GM18499 (cell line): Measurements from ENCODE around the gene PPIG.
"Not testable (repeated sequence)": the region's sequence is repeated elsewhere in the genome, so short reads cannot be mapped to it uniquely, and the experiment has no call there.

Experiments
- ATAC-seq: cut with Tn5 transposase; IDR thresholded peaks from one replicate; pipeline ENCODE4 v1.9.1; 2021; ENCODE audit warnings: moderate number of reproducible peaks; ENCODE audit not compliant: insufficient read depth, unreplicated experiment

The PPIG gene

DNA sequence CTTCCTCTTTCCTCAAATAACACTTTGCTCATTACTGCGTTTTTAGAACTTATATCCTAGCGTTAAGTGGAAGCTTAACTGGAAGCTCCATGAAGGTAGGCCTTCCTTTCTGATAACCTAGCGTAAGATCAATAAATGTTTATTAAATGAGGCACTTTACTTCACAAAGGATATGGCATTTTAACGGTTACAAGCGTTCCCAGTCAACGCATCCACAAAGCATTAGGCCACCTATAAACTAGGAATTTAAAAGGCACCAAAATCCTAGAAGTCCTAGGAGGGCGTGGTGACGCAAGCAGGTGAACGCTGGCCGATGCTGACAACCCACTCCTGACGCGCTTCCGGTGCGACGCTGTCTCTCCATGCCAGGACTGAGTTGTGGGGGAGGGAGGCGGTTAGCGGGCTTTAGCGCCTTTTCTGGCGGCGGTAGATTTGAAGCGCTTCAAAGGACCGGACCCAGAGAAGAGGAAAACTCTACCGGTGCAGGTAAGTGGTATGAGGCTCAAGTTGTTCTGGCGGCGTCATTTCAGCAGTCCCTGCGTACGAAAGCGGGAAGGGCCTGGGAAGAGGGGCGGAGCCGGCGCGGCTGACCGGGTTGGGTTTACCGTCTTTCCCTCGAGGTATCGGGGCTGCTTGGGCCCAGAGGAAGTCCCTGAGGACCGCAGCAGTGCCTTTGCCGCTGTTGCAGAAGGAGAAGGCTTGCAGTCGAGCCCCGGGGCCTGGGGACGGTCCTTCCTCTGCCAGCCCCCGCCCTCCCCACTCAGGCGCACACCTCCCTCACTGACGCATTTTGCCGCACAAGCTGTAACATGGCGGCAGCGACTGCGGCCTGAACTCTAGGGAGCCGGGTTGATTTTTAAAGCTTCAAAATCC, at the start of gene PPIG:
Gene PPIG (plus strand): TSS at position 347 of the 873 bp plus-strand sequence. CDS start 19,691 bp downstream, outside the sequence.
- ATAC-seq: peak; percentile 67

DNA sequence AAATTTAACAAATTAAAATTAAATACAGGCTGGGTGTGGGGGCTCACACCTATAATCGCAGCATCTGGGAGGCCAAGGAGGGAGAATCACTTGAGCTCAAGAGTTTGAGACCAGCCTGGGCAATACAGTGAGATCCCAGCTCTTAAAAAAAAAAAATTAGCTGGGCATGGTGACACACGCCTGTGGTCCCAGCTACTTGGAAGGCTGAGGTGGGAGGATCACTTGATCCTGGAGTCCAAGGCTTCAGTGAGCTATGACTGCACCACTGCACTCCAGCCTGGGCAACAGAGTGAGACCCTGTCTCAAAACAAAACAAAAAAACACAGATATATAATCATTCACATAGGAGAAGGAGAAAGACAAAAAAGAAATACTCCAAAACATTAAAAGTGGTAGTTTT, 44.7 kb upstream of the PPIG start:
- not testable (repeated sequence) for ATAC-seq

DNA sequence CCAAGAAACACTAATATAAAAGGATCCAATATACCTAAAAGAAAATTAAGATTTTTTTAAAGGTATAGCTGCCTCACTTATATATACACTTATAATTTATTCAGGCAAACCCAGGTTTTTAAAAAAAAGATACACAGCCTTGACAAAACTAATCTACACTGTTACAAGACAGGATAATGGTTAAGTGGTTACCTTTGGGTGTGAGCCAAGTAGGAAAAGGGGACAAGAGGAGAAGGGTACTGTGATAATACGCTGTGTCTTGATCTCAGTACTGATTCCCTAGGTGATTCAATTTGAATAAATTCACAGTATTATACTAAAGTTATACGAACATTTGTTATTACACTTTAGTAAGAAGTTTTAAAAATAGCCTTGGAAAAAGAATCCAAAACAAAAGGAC, 44.0 kb upstream of the PPIG start:
- no peak for ATAC-seq

DNA sequence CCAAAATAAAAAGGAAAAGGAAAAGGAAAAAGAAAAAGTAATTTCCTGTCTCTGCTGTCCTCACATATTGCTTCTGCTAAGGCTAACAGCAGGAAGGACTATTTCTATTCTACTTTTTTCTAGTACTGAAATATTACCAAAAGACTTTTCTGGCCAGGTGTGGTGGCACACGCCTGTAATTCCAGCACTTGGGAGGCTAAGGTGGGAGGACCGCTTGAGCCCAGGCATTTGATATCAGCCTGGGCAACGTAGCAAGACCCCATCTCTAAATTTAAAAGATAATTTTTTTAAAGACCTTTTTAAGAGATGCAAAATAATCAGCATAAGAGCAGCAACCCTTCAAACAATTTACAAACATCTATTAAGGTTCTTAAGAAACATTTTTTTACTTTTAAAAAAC, 41.7 kb upstream of the PPIG start:
- no peak for ATAC-seq

DNA sequence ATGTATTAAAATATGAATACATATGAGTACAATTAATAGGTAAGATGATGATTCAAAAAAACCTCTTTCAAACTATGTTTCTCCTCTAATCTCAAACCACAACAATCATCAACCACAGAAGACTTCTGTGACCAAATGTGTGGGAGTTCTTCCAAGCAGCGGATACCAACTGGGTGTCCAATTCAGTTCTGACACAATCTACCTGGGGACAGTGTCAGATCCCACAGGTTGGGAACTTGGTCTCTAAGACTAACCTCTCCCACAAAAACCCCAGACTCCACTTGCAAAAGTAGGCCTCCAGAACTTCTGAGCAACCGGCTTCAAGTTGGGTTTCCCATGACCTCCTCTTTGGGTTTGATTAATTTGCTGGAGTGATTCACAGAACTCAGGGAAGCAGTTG, 37.4 kb upstream of the PPIG start:
- ATAC-seq: no peak

DNA sequence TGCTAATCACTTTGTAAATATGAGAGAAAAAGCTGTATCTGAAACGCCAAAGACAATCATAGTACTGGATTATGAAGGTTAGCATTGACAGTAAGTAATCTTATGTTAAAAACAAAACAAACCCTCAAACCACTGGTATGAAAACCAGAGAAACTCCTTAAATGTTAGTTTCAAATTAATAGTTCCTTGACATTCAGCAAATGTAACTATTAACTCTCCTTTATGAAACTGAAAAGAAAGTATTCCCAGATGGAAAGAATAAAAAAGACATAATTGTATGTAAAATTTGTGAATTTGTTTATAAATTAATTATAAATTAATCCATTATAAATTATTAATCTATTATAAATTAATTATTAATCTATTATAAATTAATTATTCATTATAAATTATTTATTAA, 22.8 kb upstream of the PPIG start:
- ATAC-seq: no peak

DNA sequence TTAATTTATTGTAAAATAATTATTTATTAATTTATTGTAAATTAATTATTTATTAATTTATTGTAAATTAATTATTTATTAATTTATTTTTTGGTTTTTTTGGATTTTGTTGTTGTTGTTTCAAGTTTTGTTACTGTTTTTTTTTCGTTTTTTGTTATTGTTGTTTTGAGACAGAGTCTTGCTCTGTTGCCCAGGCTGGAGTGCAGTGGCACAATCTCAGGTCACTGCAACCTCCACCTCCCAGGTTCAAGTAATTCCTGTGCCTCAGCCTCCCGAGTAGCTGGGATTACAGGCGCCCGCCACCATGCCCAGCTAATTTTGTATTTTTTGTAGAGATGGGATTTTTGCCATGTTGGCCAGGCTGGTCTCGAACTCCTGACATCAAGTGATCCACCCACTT, 22.1 kb upstream of the PPIG start:
- not testable (repeated sequence) for ATAC-seq

DNA sequence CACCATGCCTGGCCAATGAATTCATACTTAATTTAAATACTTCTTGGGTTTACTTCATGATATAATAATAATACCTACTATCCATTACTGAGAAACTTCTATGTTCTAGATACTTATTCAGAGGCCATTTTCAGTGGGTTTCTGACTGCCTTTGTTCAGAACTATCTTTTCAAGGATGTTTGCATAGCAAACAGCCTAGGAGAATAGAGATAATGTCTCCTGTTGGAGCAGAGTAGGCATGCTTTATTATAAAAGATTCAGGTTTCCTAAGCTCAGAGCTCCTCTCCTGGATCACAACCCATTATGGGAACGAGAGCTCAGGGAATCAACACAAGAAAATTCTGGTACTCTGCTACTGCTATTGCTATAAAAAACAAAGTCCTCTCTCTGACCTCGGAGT, 21.6 kb upstream of the PPIG start:
- no peak for ATAC-seq

DNA sequence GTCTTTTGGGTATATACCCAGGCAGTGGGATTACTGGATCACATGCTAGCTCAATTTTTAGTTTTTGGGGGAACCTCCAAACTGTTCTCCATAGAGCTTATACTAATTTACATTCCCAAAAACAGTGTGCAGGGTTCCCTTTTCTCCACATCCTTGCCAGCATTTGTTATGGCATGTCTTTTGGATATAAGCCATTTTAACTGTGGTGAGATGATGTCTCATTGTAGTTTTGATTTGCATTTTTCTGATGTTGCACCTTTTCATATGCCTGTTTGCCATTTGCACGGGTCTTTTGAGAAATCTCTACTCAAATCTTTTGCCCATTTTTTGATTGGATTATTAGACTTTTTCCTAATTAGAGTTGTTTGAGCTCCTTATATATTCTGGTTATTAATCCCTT, 18.5 kb upstream of the PPIG start:
- no peak for ATAC-seq

DNA sequence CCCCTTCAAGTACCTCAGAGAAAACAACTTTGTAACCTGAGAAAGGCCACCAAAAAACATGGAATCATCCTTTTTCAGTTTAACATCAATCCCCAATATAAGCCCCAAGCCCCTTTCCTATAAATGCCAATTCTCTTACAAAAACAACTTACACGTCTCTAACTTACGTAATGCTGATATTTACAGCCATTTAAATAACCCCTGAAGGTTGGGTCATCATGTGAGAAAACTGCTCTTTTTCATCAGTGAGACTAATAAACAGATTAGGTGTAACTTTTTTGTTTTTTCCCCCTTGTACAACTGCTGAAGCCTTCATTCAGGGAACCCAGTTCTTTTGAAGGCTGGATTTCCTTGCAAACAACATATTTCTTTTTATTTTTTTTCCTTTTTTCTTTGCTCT, 14.2 kb upstream of the PPIG start:
- ATAC-seq: no peak

DNA sequence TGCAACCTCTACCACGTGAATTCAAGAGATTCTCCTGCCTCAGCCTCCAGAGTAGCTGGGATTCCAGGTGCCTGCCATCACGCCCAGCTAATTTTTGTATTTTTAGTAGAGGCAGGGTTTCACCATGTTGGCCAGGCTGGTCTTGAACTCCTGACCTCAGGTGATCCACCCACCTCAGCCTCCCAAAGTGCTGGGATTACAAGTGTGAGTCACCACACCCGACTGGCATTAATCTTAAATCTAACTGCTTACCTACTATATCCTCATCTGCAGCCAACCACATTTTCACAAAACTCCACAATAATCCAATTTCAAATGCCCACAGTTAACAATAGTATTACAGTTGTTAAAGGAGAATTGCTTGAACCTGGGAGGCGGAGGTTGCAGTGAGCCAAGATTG, 13.4 kb upstream of the PPIG start:
- ATAC-seq: not testable (repeated sequence)

DNA sequence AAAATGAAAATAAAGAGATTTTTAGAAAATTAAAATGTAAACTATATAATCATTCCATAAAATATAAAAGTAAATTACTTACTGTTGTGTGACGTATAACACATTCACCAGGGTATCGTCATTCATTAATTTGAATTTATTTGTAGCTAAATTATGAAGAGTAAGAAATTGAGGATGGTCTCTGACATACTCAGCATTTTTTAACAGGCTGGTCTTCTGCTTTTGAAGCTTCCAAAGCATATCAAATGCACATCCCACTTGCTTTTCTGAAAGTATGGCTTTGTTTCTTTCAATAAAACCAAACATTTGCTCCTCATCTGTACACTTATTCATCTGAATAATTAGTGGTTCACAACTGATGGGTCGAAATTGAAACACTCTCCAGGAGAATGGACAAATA, 12.6 kb upstream of the PPIG start:
- no peak for ATAC-seq

DNA sequence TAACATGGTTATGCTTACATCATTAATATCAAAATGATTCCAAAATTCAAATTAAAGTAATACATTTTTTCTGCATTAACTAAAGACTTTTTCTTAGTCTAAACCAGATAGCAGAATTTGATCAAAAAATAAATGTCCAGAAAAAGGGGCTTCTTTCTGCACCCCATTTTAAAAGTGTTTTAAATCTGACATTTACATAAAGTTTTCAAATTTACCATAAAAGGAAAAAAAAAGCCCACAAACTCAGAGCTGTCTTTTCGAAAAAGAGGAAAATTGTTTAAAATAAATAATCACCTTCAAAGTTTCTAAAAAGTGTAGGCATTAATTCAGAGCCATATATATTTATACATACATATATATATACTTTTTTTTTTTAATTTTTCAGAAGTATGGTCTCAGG, 12.0 kb upstream of the PPIG start:
- ATAC-seq: no peak

DNA sequence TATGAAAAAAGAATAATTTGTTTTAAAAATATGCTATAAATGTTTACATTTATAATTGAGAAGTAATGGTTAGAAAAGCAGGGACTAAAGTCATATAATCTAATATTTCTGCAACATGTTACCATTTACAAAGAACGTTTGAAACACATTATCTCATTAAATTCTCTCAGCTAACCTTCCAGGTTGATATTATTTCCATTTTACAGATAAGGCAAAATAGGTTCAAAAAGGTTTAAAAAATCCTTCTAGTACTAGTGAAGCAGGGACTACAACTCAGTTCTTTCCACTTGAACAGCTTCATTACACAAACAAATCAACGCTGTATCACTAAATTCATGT, 11.4 kb upstream of the PPIG start:
- ATAC-seq: no peak

DNA sequence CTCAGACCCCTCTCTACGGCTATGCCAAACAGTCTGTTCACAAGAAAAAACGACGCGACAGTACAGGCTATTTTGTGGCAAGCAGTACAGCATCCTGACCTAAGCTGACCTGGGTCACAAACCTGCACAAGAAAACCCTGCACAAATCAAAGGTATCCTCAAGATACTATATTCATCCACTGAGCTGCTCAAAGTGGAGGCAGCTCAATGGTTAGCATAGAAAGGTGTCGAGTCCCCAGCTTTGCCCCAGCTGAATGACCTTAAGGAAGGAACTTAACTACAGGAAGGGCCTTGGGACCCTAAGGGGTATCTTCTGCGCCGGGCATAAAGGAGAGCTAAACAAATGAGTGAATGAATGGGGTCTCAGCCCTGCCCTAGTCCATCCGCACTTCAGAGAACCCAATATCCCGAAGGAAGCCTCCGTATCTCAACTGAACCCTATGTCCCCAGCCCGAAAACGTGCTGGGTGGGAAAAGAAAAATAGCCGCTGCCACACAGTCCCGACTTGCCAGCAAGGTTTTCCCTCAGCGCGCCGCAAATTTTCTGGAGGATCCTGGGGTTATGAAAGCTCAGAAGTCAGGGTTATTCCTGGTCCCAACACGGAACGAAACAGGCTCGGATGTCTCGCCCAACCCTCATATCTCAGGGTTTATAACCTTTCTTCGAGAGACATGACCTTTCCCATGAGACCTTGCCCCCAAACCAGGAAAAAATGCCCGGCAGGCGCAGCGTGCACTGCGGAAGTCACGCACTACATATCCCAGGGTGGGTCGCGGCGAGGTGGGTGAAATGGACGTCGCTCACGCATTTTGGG, 10.8 kb upstream of the PPIG start, which contains the start of gene FASTKD1:
Gene FASTKD1 (minus strand): TSS at position 706 of the 814 bp plus-strand sequence. CDS start 1,836 bp downstream, outside the sequence.
- peak; percentile 98 for ATAC-seq

DNA sequence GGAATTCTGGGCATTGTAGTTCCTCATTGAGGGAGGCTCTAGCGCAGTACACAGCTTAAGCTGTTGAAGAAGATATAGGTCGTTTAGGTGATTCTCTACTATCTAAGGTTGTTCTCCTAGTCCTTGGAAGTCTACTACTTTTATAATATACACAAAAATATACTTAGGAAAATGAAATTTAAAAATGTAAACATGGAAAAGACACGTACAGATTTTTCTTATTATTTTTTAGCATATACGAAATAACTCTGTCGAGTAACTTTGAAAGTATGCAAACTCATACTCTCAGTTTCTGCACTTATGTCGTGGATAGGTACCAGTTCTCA, 10.2 kb upstream of the PPIG start:
- peak; percentile 12 for ATAC-seq

DNA sequence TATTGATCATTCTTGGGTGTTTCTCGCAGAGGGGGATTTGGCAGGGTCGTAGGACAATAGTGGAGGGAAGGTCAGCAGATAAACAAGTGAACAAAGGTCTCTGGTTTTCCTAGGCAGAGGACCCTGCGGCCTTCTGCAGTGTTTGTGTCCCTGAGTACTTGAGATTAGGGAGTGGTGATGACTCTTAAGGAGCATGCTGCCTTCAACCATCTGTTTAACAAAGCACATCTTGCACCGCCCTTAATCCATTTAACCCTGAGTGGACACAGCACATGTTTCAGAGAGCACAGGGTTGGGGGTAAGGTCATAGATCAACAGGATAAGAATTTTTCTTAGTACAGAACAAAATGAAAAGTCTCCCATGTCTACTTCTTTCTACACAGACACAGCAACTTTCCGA, 9.6 kb upstream of the PPIG start:
- not testable (repeated sequence) for ATAC-seq

DNA sequence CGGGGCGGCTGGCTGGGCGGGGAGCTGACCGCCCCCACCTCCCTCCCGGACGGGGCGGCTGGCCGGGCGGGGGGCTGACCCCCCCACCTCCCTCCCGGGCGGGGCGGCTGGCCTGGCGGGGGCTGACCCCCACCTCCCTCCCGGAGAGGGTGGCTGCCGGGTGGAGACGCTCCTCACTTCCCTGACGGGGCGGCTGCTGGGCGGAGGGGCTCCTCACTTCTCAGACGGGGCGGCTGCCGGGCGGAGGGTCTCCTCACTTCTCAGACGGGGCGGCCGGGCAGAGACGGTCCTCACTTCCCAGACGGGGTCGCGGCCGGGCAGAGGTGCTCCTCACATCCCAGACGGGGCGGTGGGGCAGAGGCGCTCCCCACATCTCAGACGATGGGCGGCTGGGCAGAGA, 8.9 kb upstream of the PPIG start:
- ATAC-seq: not testable (repeated sequence)

DNA sequence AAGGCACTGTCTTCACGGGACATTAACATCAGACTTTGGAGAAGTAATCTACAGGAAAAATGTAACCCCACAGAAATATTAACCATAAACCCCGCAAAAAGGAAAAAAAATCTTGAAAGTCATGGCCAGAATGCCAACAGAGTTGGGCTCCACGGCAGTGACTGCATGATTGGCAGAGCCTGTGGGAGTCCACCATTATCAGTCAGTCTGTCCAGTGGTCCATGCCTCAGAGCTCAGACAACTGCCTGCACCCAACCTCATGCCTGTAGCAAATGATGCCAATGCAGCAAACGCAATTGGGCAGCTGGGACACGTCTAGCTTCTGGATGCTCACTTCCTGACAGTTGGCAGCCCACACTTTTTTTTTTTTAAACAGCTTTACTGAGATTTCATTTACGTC, 5.1 kb upstream of the PPIG start:
- no peak for ATAC-seq

DNA sequence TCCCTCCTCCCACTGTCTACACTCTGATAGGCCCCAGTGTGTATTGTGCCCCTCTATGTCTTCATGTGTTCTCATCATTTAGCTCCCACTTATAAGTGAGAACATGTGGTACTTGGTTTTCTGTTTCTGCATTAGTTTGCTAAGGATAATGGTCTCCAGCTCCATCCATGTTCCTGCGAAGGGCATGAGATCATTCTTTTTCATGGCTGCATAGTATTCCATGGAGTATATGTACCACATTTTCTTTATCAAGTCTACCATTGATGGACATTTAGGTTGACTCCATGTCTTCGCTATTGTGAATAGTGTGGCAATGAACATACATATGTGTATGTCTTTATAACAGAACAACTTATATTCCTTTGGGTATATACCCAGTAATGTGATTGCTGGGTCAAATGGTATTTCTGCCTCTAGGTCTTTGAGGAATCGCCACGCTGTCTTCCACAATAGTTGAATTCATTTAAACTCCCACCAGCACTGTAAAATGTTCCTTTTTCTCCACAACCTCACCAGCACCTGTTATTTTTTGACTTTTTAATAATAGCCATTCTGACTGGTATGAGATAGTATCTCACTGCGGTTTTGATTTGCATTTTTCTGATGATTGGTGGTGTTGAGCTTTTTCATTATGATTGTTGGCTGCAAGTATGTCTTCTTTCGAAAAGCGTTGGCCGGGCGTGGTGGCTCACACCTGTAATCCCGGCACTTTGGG, 1.4 kb upstream of the PPIG start:
- ATAC-seq: not testable (repeated sequence)

DNA sequence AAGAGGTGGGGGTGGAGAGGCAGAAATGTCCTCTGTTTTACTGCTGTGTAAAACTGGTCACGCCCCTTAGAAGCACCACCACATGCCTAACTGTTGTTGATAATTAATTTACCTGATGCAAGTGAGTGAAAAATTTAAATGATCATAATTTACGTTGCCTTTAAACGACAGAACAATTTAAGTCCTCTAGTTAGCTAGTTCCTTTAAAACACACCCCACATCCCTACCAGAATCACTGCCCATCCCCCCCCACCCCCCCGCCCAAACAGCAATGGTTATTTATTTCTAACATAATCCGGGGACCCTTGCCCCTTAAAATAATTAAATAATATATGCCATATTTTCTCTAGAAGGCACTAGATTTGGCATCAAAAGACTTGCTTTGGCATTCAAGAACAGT, 633 bp upstream of the PPIG start:
- no peak for ATAC-seq
